ENCODE results near the gene MAP6.

DNA sequence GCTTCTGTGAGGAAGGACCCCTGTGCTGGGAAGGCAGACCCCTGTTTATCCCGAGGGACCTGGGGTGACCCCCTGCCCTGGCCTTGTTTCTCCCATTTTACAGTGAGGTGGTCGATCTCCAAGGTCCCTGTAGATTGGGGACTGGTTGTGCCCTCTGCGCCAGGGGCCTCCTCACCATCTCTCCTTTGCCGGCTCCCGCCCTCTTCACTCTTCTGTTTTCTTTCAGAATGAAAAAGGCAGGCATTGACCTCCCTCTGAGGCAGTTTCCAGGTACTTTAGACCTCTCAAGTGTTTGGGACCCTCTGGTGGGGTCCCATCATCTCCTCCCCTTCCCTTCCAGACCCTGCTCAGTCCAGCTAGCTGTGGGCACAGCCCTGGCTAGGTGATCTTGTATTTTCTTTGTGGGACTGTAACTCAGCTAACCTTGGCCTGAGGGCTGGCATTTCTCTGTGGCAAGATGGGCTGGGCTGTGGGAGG lies 105.3 kb downstream of the MAP6 start:
- no peak for TF ChIP-seq EZH2 (IDR thresholded peaks at IDR 0.05; ENCODE audit: low read depth)
- TF ChIP-seq, protein P1, sequence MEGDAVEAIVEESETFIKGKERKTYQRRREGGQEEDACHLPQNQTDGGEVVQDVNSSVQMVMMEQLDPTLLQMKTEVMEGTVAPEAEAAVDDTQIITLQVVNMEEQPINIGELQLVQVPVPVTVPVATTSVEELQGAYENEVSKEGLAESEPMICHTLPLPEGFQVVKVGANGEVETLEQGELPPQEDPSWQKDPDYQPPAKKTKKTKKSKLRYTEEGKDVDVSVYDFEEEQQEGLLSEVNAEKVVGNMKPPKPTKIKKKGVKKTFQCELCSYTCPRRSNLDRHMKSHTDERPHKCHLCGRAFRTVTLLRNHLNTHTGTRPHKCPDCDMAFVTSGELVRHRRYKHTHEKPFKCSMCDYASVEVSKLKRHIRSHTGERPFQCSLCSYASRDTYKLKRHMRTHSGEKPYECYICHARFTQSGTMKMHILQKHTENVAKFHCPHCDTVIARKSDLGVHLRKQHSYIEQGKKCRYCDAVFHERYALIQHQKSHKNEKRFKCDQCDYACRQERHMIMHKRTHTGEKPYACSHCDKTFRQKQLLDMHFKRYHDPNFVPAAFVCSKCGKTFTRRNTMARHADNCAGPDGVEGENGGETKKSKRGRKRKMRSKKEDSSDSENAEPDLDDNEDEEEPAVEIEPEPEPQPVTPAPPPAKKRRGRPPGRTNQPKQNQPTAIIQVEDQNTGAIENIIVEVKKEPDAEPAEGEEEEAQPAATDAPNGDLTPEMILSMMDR (conservative IDR thresholded peaks at IDR 0.05) = no peak

All from PC-9 (cell line).